Measurements from ENCODE around the gene GALNT11.
A peak's percentile ranks its signal among the peaks of the same experiment; 100 is the strongest.

GALNT11 gene

DNA sequence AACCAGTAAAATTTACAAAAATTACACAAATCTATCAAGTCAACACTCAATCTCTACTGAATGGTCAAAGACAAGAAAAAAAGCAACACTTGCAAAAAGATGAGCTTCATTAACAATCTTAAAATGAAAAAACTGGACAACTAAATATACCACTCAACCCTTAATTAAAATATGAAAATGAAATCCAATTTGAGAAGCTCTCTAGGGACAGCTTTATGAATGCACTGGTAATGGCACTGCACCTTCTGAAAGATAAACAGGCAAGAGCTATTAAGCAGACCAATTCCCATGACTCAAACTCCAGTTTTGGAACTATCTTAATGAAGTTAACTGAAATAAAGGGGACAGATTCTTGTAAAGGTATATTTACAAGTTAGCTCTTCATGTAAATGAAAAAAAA, 135.7 kb downstream of the GALNT11 start:
- no peak for DNase-seq

DNA sequence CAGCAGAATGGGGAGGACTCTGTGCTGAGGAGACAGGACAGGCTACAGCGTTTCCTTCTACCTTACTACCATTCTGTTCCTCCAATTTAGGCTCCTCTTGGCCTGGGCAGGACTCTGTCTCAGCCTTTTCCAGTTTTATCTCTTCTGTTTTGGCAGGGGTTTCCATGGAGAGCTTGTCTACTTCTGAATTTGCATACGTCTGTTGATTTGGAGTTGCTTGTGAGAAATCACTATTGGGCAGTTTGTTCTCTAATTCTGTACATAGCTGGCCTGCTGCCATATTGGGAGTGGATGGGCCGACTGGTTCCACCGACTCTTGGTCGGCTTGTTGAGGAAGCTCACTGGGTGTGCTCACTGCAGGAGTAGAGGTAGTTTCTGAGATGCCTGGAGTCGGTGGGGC, 136.8 kb downstream of the GALNT11 start:
- peak; percentile 40 for DNase-seq
